ENCODE data around the gene PDE6A. TPM values are rescaled to one million over a fixed set of nuclear protein-coding genes. Genes with fewer than 3 reads are reported as not detected.

The PDE6A gene
- total and polyA plus RNA-seq, 2 of the 8 experiments (the other 6 are each of a cell fraction or from before 2014, with no cell fraction given): not detected

DNA sequence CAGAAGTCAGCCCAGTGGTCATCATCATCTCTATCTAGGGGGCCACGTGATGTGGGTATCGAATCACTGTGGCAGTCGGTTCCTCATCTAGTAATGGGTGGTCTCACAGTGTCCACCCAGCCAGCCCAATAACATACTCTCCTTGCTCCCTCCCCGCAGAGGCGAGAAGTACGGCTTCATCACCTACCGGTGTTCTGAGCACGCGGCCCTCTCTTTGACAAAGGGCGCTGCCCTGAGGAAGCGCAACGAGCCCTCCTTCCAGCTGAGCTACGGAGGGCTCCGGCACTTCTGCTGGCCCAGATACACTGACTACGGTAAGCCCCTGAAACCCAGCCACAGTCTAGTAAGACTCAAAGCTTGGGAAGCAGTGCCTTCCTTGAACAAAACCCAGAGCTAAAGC, 99.0 kb downstream of the PDE6A start:
- Histone ChIP-seq H3K4ac (replicated peaks; ENCODE audit: insufficient read length, low read depth, low read length) (no peak overlapping the region), H2BK5ac (ENCODE audit: low read depth, low read length) (no peak overlapping the region; the same call in 1 of the 2 replicates), H3K4me1 (replicated peaks in 1 of 4; ENCODE audit: control insufficient read depth in 3 of 4, insufficient read depth in 4 of 4, low read length in 3 of 4) (no peaks in the 10 kb centered on the region), H3K4me3 (ENCODE audit: extremely low read depth in 1 of 4, insufficient read depth in 2 of 4, low read depth in 3 of 4, low read length in 4 of 4) (no peak overlapping the region), H4K8ac (ENCODE audit: extremely low read depth, insufficient read depth, low read length) (no peak overlapping the region), H2BK12ac (ENCODE audit: low read depth, low read length) (no peak overlapping the region), H3K4me2 (ENCODE audit: insufficient read depth in 1 of 2, low read depth in 2 of 2, low read length in 2 of 2) (no peak overlapping the region), H2BK120ac (replicated peaks; ENCODE audit: low read depth, low read length) (no peak overlapping the region), H2AK5ac (ENCODE audit: low read depth, low read length) (no peak overlapping the region), H3K9ac (replicated peaks in 1 of 4; ENCODE audit: extremely low read depth in 1 of 4, low read depth in 3 of 4, low read length in 3 of 4) (no peak overlapping the region), H4K5ac (ENCODE audit: insufficient read length, low read depth, low read length) (no peak overlapping the region), H4K20me1 (replicated peaks in 1 of 2; ENCODE audit: control insufficient read depth in 1 of 2, insufficient read depth in 2 of 2, low read length in 2 of 2) (no peaks in the 10 kb centered on the region), H2BK15ac (ENCODE audit: low read length) (no peak overlapping the region), H2AFZ (ENCODE audit: low read length) (no peak overlapping the region), H4K91ac (replicated peaks; ENCODE audit: insufficient read length, low read length) (no peak overlapping the region), H3K14ac (ENCODE audit: insufficient read length) (no peak overlapping the region), H3K23me2 (ENCODE audit: low read depth, low read length) (no peaks in the 10 kb centered on the region), H3K27me3 (replicated peaks in 1 of 4; ENCODE audit: control insufficient read depth in 3 of 4, extremely low read depth in 1 of 4, insufficient read depth in 3 of 4, low read length in 3 of 4) (no peaks in the 10 kb centered on the region), H2BK20ac (ENCODE audit: low read length) (no peak overlapping the region), H3K27ac (ENCODE audit: low read depth, low read length) (no peak overlapping the region), H3K18ac (ENCODE audit: extremely low read depth, low read length) (no peak overlapping the region), H3K9me3 (ENCODE audit: insufficient read depth in 2 of 2, low read depth in 1 of 2, low read length in 1 of 2) (no peaks in the 10 kb centered on the region), H3K23ac (ENCODE audit: insufficient read length) (no peak overlapping the region), H3K56ac (replicated peaks; ENCODE audit: insufficient read length, low read depth, low read length) (no peak overlapping the region), H3K36me3 (ENCODE audit: control insufficient read depth in 2 of 4, insufficient read depth in 4 of 4, low read length in 3 of 4) (peaks cover 0 to 16% (median 7%) of the 10 kb centered on the region in 4 experiments; a peak in 4 of 8 replicates), H3K79me1 (ENCODE audit: low read depth, low read length) (no peaks in the 10 kb centered on the region), H3K79me2 (ENCODE audit: control insufficient read depth in 1 of 2, insufficient read depth in 2 of 2, low read length in 2 of 2) (no peaks in the 10 kb centered on the region)
- POLR2A ChIA-PET (ENCODE audit: partially characterized antibody): no interaction called here
- DNase-seq (ENCODE audit: low read depth in 1 of 2, low spot score in 2 of 2): no peak
- CTCF ChIA-PET (ENCODE audit: partially characterized antibody): interaction anchor here (1.3 to 68.7 kb wide), 5 partner anchors 1 to 208 kb away, joined by 5 to 1740 read pairs (median 470); partner anchors contain the start of gene SLC26A2
- FAIRE-seq: no peak
- 91% methylated on average over 15 of the region's 15 CpGs; no CpG with 5 or more reads in 1 of the 2 experiments for WGBS, 2 experiments (ENCODE audit: extremely low coverage in 1 of 2, insufficient coverage in 1 of 2, insufficient read length in 1 of 2, insufficient replicate concordance in 2 of 2, low coverage in 1 of 2, low lambda C conversion rate in 2 of 2, missing lambda C conversion rate in 1 of 2)
- no peak for TF ChIP-seq SP4 (IDR thresholded peaks at IDR 0.05; ENCODE audit: low read length)
- no peak for TF ChIP-seq HDAC2 (IDR thresholded peaks at IDR 0.05; ENCODE audit: borderline replicate concordance in 1 of 2, low read depth in 2 of 2, low read length in 2 of 2)
- no peak for TF ChIP-seq ASH2L (IDR thresholded peaks at IDR 0.05; ENCODE audit: low read length)
- no peak for TF ChIP-seq RAD21 (IDR thresholded peaks at IDR 0.05 in 1 of 2, conservative IDR thresholded peaks at IDR 0.05 in 1 of 2; ENCODE audit: low read depth in 2 of 2, low read length in 2 of 2)
- TF ChIP-seq SIX5 (IDR thresholded peaks at IDR 0.05; ENCODE audit: low read depth, low read length): no peak
- no peak for TF ChIP-seq CEBPB (IDR thresholded peaks at IDR 0.05; ENCODE audit: low read depth, low read length)
- TF ChIP-seq TAF7 (optimal IDR thresholded peaks at IDR 0.05; ENCODE audit: borderline replicate concordance, low read depth, low read length): no peak
- TF ChIP-seq KDM1A (IDR thresholded peaks at IDR 0.05; ENCODE audit: borderline replicate concordance, low read length): no peak
- TF ChIP-seq, protein P1, sequence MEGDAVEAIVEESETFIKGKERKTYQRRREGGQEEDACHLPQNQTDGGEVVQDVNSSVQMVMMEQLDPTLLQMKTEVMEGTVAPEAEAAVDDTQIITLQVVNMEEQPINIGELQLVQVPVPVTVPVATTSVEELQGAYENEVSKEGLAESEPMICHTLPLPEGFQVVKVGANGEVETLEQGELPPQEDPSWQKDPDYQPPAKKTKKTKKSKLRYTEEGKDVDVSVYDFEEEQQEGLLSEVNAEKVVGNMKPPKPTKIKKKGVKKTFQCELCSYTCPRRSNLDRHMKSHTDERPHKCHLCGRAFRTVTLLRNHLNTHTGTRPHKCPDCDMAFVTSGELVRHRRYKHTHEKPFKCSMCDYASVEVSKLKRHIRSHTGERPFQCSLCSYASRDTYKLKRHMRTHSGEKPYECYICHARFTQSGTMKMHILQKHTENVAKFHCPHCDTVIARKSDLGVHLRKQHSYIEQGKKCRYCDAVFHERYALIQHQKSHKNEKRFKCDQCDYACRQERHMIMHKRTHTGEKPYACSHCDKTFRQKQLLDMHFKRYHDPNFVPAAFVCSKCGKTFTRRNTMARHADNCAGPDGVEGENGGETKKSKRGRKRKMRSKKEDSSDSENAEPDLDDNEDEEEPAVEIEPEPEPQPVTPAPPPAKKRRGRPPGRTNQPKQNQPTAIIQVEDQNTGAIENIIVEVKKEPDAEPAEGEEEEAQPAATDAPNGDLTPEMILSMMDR (IDR thresholded peaks at IDR 0.05; ENCODE audit: control extremely low read depth in 1 of 3, insufficient read depth in 1 of 3, low read depth in 1 of 3, low read length in 3 of 3): no peak
- no peak for TF ChIP-seq ATF3 (IDR thresholded peaks at IDR 0.05; ENCODE audit: insufficient read depth, low read depth, low read length)
- no peak for TF ChIP-seq CBX8 (IDR thresholded peaks at IDR 0.05; ENCODE audit: borderline replicate concordance, low read depth, low read length)
